Measurements from ENCODE around the gene LRP10. TPM values are rescaled to one million over a fixed set of nuclear protein-coding genes. Genes with fewer than 3 reads are reported as not detected.

Gene LRP10
- total RNA-seq, 1 experiment from 2014 or later: 42.7 TPM

GRCh38 chr14:22842211-22843122, 29.1 kb upstream of the LRP10 start:
- Histone ChIP-seq H3K9me3 (ENCODE audit: control insufficient read depth in 1 of 2, insufficient read depth in 1 of 2, low read depth in 1 of 2, low read length in 2 of 2) (no peaks in the 10 kb centered on the region), H3K27ac (ENCODE audit: low read depth, low read length) (no peak overlapping the region), H3K4me1 (ENCODE audit: control insufficient read depth in 1 of 2, insufficient read depth in 2 of 2, low read length in 2 of 2) (peaks cover 0 to 9% of the 10 kb centered on the region in 2 experiments; a peak in 1 of 4 replicates), H3K4me3 (replicated peaks in 1 of 2; ENCODE audit: low read depth in 1 of 2, low read length in 2 of 2) (no peak overlapping the region), H4K20me1 (ENCODE audit: insufficient read depth) (no peaks in the 10 kb centered on the region), H3K4me2 (ENCODE audit: low read length) (no peak overlapping the region), H3K9ac (ENCODE audit: low read length) (no peak overlapping the region), H2AFZ (ENCODE audit: low read depth, low read length, poor library complexity, severe bottlenecking) (no peak overlapping the region), H3K27me3 (ENCODE audit: insufficient read depth, low read length) (no peaks in the 10 kb centered on the region), H3K9me2 (ENCODE audit: insufficient read depth) (no peaks in the 10 kb centered on the region), H3K79me2 (ENCODE audit: insufficient read depth, low read length) (no peaks in the 10 kb centered on the region), H3K36me3 (ENCODE audit: control insufficient read depth in 1 of 2, insufficient read depth in 2 of 2, low read length in 2 of 2) (no peaks in the 10 kb centered on the region)
- no peak for DNase-seq (ENCODE audit: low read depth, low spot score)
- intact Hi-C loops (cut with micrococcal nuclease): no loop called here
- ChIA-PET RAD21 (ENCODE audit: low non-redundant PET in 1 of 2, low total read pairs in 2 of 2, uncharacterized antibody in 2 of 2, unreplicated experiment in 2 of 2) (no interaction called here), POLR2A (no interaction called here), CTCF (interaction anchor here (1.0 kb wide), 1 partner anchor 10 kb away, joined by 3 read pairs; no protein-coding TSS in a partner anchor)
- BruUV-seq (replicated peaks): no TSS peak
- TF ChIP-seq CTCF (IDR thresholded peaks at IDR 0.05 in 2 of 3, conservative IDR thresholded peaks at IDR 0.05 in 1 of 3; ENCODE audit: borderline replicate concordance in 1 of 3, insufficient read depth in 1 of 3, low read depth in 2 of 3, low read length in 2 of 3) (no peak), TCF7L2 (IDR thresholded peaks at IDR 0.05; ENCODE audit: borderline replicate concordance, extremely low read depth, insufficient read depth, insufficient read length) (no peak), CBX3 (IDR thresholded peaks at IDR 0.05; ENCODE audit: low read depth) (no peak), REST (IDR thresholded peaks at IDR 0.05; ENCODE audit: low read depth) (no peak), ZBTB33 (IDR thresholded peaks at IDR 0.05; ENCODE audit: extremely low read depth, insufficient replicate concordance, low read length) (no peak), YY1 (IDR thresholded peaks at IDR 0.05; ENCODE audit: extremely low read depth, insufficient replicate concordance, low read depth, low read length) (no peak), ATF3 (IDR thresholded peaks at IDR 0.05) (no peak), EZH2 (IDR thresholded peaks at IDR 0.05) (no peak), RAD21 (IDR thresholded peaks at IDR 0.05; ENCODE audit: low read depth) (no peak), SP1 (IDR thresholded peaks at IDR 0.05; ENCODE audit: low read depth) (no peak), POLR2AphosphoS5 (IDR thresholded peaks at IDR 0.05; ENCODE audit: low read depth, low read length) (no peak), POLR2A (IDR thresholded peaks at IDR 0.05; ENCODE audit: borderline replicate concordance, extremely low read depth, insufficient read depth, insufficient read length) (no peak), ZNF274 (IDR thresholded peaks at IDR 0.05; ENCODE audit: low read depth, low read length) (no peak), SRF (IDR thresholded peaks at IDR 0.05; ENCODE audit: low read depth) (no peak), ELF1 (IDR thresholded peaks at IDR 0.05; ENCODE audit: borderline replicate concordance, low read depth) (no peak), MAX (IDR thresholded peaks at IDR 0.05) (no peak)
- no peak for ATAC-seq
